HepG2 (cell line): ENCODE measurements around the gene PFKFB2. TPM values are rescaled to one million over a fixed set of nuclear protein-coding genes. Genes with fewer than 3 reads are reported as not detected.

Source experiments
- EED ChIP-seq: sonication (generic); formaldehyde crosslinking; IDR thresholded peaks from 2 replicates; pipeline ENCODE4 v1.5.0; 2020; ENCODE audit warnings: mild to moderate bottlenecking, missing genetic modification reagents
- FOXP1 ChIP-seq, 2 experiments: fragments of 450-650 bp in 1 of 2; IDR thresholded peaks; 2 replicates each; pipeline ENCODE4 v1.6.1; 2017 to 2018; ENCODE audit warnings: antibody characterized with exemption in 1 of 2
- HES4 ChIP-seq: sonication (generic); formaldehyde crosslinking; IDR thresholded peaks from 2 replicates; pipeline ENCODE4 v1.9.0; 2021; ENCODE audit warnings: mild to moderate bottlenecking, missing genetic modification reagents, borderline replicate concordance
- KLF12 ChIP-seq: sonication (generic); formaldehyde crosslinking; IDR thresholded peaks from 2 replicates; pipeline ENCODE4 v1.4.0; 2020; ENCODE audit warnings: missing genetic modification reagents, borderline replicate concordance
- KMT2B ChIP-seq: IDR thresholded peaks from 2 replicates; pipeline ENCODE4 v1.6.1; 2016; ENCODE audit warnings: missing genetic modification reagents, missing compliant biosample characterization
- MLLT10 ChIP-seq: sonication (generic); formaldehyde crosslinking; IDR thresholded peaks from 2 replicates; pipeline ENCODE4 v1.4.0; 2020; ENCODE audit warnings: missing genetic modification reagents
- NONO ChIP-seq, 2 experiments: fragments of 450-650 bp in 1 of 2; sonication (generic) in 1 of 2; formaldehyde crosslinking in 1 of 2; IDR thresholded peaks in 1 of 2; conservative IDR thresholded peaks in 1 of 2; 2 replicates each; pipeline versions ENCODE4 v1.6.1 to v1.8.0; 2017 to 2022; ENCODE audit warnings: mild to moderate bottlenecking in 1 of 2, missing genetic modification reagents in 1 of 2, moderate library complexity in 1 of 2
- PITX1 ChIP-seq: sonication (generic); formaldehyde crosslinking; IDR thresholded peaks from 2 replicates; pipeline ENCODE4 v1.5.1; 2020; ENCODE audit warnings: mild to moderate bottlenecking, missing genetic modification reagents
- SAP130 ChIP-seq: IDR thresholded peaks from 2 replicates; pipeline ENCODE4 v1.6.1; 2016; ENCODE audit warnings: low read depth
- SMAD9 ChIP-seq: sonication (generic); formaldehyde crosslinking; IDR thresholded peaks from 2 replicates; pipeline ENCODE4 v1.5.1; 2020; ENCODE audit warnings: mild to moderate bottlenecking, missing genetic modification reagents
- SNRNP70 ChIP-seq: fragments of 200-400 bp; formaldehyde crosslinking; IDR thresholded peaks from 2 replicates; pipeline ENCODE4 v1.6.1; 2017; ENCODE audit warnings: mild to moderate bottlenecking, low read depth, low read length, moderate library complexity
- SP5 ChIP-seq: IDR thresholded peaks from 2 replicates; pipeline ENCODE4 v1.6.1; 2016; ENCODE audit warnings: low read depth, borderline replicate concordance
- ZBTB42 ChIP-seq: sonication (generic); formaldehyde crosslinking; IDR thresholded peaks from 2 replicates; pipeline ENCODE4 v1.5.0; 2020; ENCODE audit warnings: mild to moderate bottlenecking, missing genetic modification reagents
- ZC3H4 ChIP-seq: sonication (generic); formaldehyde crosslinking; IDR thresholded peaks from 2 replicates; pipeline ENCODE4 v1.4.0; 2020; ENCODE audit warnings: missing genetic modification reagents, borderline replicate concordance
- ZNF564 ChIP-seq: sonication (generic); formaldehyde crosslinking; IDR thresholded peaks from 2 replicates; pipeline ENCODE4 v1.8.1; 2023; ENCODE audit warnings: mild to moderate bottlenecking, missing genetic modification reagents
- ZNF614 ChIP-seq: IDR thresholded peaks from 2 replicates; pipeline ENCODE4 v1.6.1; 2018; ENCODE audit warnings: missing biosample characterization, missing genetic modification reagents, inconsistent platforms, borderline replicate concordance
- ZNF678 ChIP-seq: sonication (generic); formaldehyde crosslinking; IDR thresholded peaks from 2 replicates; pipeline ENCODE4 v1.4.0; 2020; ENCODE audit warnings: mild to moderate bottlenecking, missing genetic modification reagents
- ZNF780A ChIP-seq: sonication (generic); formaldehyde crosslinking; IDR thresholded peaks from 2 replicates; pipeline ENCODE4 v1.8.0; 2022; ENCODE audit warnings: mild to moderate bottlenecking, missing genetic modification reagents, moderate library complexity
- ZSCAN21 ChIP-seq: sonication (generic); formaldehyde crosslinking; IDR thresholded peaks from 2 replicates; pipeline ENCODE4 v1.8.0; 2022; ENCODE audit warnings: mild to moderate bottlenecking, missing genetic modification reagents, moderate library complexity, borderline replicate concordance
- polyA plus RNA-seq, 8 experiments: library from polyadenylated mRNA; depleted of rRNA in 3 of 8; stranded (reverse) in 7 of 8; unstranded in 1 of 8; fragments of >200 nt; fragmentation: Illumina TruSeq in 4 of 8; extraction: Trizol in 4 of 8; gene quantifications; 2 replicates each; pipeline versions ENCODE4 v1.2.1 to v1.2.3, GENCODE V29; 2011 to 2016; ENCODE audit warnings: low read depth in 4 of 8, missing spikeins in 1 of 8, mixed read lengths in 1 of 8; ENCODE audit not compliant: insufficient read depth in 1 of 8
- total RNA-seq, 5 experiments: library from RNA; depleted of rRNA; stranded (reverse); fragments of >200 nt; fragmentation: Illumina TruSeq; extraction: Trizol; gene quantifications; 2 replicates each; pipeline ENCODE4 v1.2.3, GENCODE V29; 2016; ENCODE audit warnings: low read depth in 1 of 5
- TF ChIP-seq, protein P1 (sequence below): sonication (generic); formaldehyde crosslinking; IDR thresholded peaks from 2 replicates; pipeline ENCODE4 v1.9.0; 2022; ENCODE audit warnings: missing genetic modification reagents, mild to moderate bottlenecking, borderline replicate concordance
- TF ChIP-seq, protein P2 (sequence below): sonication (generic); formaldehyde crosslinking; IDR thresholded peaks from 2 replicates; pipeline ENCODE4 v1.5.0; 2020; ENCODE audit warnings: missing genetic modification reagents, mild to moderate bottlenecking, borderline replicate concordance
- TF ChIP-seq, protein P3 (sequence below): sonication (generic); formaldehyde crosslinking; IDR thresholded peaks from 2 replicates; pipeline ENCODE4 v1.4.0; 2020; ENCODE audit warnings: mild to moderate bottlenecking, low read depth, missing genetic modification reagents
- TF ChIP-seq, protein P4 (sequence below): IDR thresholded peaks from 2 replicates; pipeline ENCODE4 v1.6.1; 2016; ENCODE audit warnings: mild to moderate bottlenecking

Gene PFKFB2
- total and polyA plus RNA-seq, 2 of the 13 experiments (the other 11 are each of a cell fraction or from before 2014, with no cell fraction given): 4.6 to 10.6 TPM

DNA sequence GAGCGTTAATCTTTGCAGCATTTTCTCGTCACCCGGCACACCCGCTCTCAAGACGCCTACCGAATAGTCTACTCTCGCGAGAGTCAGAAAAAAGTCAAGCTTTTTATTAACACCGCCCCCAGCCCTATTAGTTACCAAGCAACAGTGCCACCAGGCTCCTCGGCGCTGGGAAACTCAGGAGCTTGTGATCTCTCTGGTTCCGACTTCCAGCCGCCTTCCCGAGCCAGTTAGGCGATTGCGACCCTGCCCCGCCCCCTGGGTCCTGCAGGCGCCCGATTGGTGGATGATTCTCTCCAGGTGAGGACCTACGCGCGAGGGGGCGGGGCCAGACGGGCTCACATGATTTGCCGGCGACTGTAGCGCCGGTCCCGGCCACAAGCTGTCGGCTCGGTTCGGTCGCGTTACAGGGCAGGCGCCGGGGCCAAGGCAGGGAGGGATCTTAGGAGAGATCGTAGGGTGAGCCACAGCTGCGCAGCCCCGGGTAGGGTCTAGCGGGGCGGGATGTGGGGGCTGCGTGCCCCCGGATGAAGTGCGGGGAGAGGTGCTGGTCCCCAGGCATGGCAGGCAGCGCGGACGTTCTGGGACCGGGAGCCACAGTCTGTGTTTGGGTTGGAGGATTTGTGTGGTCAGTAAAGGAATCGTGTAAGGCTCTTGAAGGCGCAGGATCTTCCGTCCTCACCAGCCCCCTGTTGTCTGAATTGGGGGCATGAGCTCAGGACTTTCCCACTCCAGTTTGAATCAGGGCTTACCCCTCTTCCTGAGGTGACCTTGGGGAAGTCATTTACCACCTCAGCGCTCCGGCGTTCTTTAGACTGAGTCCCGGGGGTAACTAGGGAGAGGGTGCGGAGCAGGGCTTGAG, at the start of gene PFKFB2 (continued):
- TF ChIP-seq, protein P1, sequence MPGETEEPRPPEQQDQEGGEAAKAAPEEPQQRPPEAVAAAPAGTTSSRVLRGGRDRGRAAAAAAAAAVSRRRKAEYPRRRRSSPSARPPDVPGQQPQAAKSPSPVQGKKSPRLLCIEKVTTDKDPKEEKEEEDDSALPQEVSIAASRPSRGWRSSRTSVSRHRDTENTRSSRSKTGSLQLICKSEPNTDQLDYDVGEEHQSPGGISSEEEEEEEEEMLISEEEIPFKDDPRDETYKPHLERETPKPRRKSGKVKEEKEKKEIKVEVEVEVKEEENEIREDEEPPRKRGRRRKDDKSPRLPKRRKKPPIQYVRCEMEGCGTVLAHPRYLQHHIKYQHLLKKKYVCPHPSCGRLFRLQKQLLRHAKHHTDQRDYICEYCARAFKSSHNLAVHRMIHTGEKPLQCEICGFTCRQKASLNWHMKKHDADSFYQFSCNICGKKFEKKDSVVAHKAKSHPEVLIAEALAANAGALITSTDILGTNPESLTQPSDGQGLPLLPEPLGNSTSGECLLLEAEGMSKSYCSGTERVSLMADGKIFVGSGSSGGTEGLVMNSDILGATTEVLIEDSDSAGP: peak; percentile 85
- TF ChIP-seq MLLT10: no peak
- peak; percentile 94 for TF ChIP-seq SAP130 (CRISPR knock-in tag)
- TF ChIP-seq, protein P2, sequence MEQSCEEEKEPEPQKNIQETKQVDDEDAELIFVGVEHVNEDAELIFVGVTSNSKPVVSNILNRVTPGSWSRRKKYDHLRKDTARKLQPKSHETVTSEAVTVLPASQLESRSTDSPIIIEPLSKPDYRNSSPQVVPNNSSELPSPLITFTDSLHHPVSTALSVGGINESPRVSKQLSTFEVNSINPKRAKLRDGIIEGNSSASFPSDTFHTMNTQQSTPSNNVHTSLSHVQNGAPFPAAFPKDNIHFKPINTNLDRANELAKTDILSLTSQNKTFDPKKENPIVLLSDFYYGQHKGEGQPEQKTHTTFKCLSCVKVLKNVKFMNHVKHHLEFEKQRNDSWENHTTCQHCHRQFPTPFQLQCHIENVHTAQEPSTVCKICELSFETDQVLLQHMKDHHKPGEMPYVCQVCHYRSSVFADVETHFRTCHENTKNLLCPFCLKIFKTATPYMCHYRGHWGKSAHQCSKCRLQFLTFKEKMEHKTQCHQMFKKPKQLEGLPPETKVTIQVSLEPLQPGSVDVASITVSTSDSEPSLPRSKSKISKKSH (CRISPR knock-in tag): 0 out of 2 replicates have a peak, but pooled peaks have one; percentile 27
- TF ChIP-seq EED: no peak
- TF ChIP-seq, protein P3, sequence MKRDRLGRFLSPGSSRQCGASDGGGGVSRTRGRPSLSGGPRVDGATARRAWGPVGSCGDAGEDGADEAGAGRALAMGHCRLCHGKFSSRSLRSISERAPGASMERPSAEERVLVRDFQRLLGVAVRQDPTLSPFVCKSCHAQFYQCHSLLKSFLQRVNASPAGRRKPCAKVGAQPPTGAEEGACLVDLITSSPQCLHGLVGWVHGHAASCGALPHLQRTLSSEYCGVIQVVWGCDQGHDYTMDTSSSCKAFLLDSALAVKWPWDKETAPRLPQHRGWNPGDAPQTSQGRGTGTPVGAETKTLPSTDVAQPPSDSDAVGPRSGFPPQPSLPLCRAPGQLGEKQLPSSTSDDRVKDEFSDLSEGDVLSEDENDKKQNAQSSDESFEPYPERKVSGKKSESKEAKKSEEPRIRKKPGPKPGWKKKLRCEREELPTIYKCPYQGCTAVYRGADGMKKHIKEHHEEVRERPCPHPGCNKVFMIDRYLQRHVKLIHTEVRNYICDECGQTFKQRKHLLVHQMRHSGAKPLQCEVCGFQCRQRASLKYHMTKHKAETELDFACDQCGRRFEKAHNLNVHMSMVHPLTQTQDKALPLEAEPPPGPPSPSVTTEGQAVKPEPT (CRISPR knock-in tag): 0 out of 2 replicates have a peak, but pooled peaks have one; percentile 47
- TF ChIP-seq SNRNP70: no peak
- TF ChIP-seq NONO (IDR thresholded peaks at IDR 0.05): no peak
- peak; percentile 30; the same call in 1 of the 2 replicates for TF ChIP-seq NONO (CRISPR knock-in tag; conservative IDR thresholded peaks at IDR 0.05)
- peak; percentile 75 for TF ChIP-seq KMT2B (CRISPR knock-in tag)
- TF ChIP-seq ZNF780A (CRISPR knock-in tag): no peak
- TF ChIP-seq SP5 (CRISPR knock-in tag): peak; percentile 73
- no peak for TF ChIP-seq FOXP1 (IDR thresholded peaks at IDR 0.05)
- TF ChIP-seq FOXP1 (CRISPR knock-in tag; IDR thresholded peaks at IDR 0.05): no peak
- no peak for TF ChIP-seq PITX1 (CRISPR knock-in tag)
- peak; percentile 54 for TF ChIP-seq ZNF614
- TF ChIP-seq, protein P4, sequence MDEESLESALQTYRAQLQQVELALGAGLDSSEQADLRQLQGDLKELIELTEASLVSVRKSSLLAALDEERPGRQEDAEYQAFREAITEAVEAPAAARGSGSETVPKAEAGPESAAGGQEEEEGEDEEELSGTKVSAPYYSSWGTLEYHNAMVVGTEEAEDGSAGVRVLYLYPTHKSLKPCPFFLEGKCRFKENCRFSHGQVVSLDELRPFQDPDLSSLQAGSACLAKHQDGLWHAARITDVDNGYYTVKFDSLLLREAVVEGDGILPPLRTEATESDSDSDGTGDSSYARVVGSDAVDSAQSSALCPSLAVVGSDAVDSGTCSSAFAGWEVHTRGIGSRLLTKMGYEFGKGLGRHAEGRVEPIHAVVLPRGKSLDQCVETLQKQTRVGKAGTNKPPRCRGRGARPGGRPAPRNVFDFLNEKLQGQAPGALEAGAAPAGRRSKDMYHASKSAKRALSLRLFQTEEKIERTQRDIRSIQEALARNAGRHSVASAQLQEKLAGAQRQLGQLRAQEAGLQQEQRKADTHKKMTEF (CRISPR knock-in tag): peak; percentile 76
- 0 out of 2 replicates have a peak, but pooled peaks have one; percentile 48 for TF ChIP-seq SMAD9 (CRISPR knock-in tag)
- TF ChIP-seq ZSCAN21: peak; percentile 31; the same call in 1 of the 2 replicates
- TF ChIP-seq ZC3H4 (CRISPR knock-in tag): no peak
- peak; percentile 60; the same call in 1 of the 2 replicates for TF ChIP-seq ZNF678
- no peak for TF ChIP-seq KLF12 (CRISPR knock-in tag)
- TF ChIP-seq HES4: 0 out of 2 replicates have a peak, but pooled peaks have one; percentile 57
- TF ChIP-seq ZBTB42 (CRISPR knock-in tag): no peak
- peak; percentile 100 for TF ChIP-seq ZNF564 (CRISPR knock-in tag)
